Common myeloid progenitor, CD34-positive (primary cell): ENCODE measurements around the gene KLHL29.

Experiments used
- CTCF ChIA-PET: fragments of 350-600 bp; sonication (Branson Sonifier 250); formaldehyde crosslinking; loops from one replicate; lab custom pipeline; 2021; ENCODE audit warnings: antibody characterized with exemption; lab: Charles Lee
- POLR2A ChIA-PET: fragments of 350-600 bp; sonication (Branson Sonifier 250); formaldehyde crosslinking; loops from one replicate; lab custom pipeline; 2021; ENCODE audit warnings: antibody characterized with exemption; lab: Charles Lee
- DNase-seq, 3 donors: peaks; one replicate each; pipeline versions ENCODE4 v3.0.0 to v3.0.0-alpha.2; 2013
- H3K27ac ChIP-seq, 2 experiments: 1 replicate in 1 of 2; 2 replicates in 1 of 2; pipeline ENCODE4 v1.7.0; 2013; ENCODE audit warnings: inconsistent platforms in 2 of 2, low read length in 2 of 2, mild to moderate bottlenecking in 2 of 2, low read depth in 1 of 2, moderate library complexity in 1 of 2; ENCODE audit not compliant: severe bottlenecking in 2 of 2, insufficient read depth in 1 of 2, poor library complexity in 1 of 2
- H3K27me3 ChIP-seq, 5 experiments: replicated peaks in 2 of 5; 1 replicate in 3 of 5; 2 replicates in 2 of 5; pipeline versions ENCODE4 v1.6.1 to v1.7.0; 2013; ENCODE audit warnings: low read length in 4 of 5, mild to moderate bottlenecking in 2 of 5, moderate library complexity in 2 of 5, inconsistent platforms in 1 of 5; ENCODE audit not compliant: insufficient read depth in 5 of 5, control insufficient read depth in 4 of 5
- H3K36me3 ChIP-seq, 4 experiments: 1 replicate in 2 of 4; 2 replicates in 2 of 4; pipeline versions ENCODE4 v1.6.1 to v1.7.0; 2013; ENCODE audit warnings: low read length in 3 of 4, control low read depth in 1 of 4, mild to moderate bottlenecking in 1 of 4; ENCODE audit not compliant: control insufficient read depth in 4 of 4, insufficient read depth in 4 of 4
- H3K4me1 ChIP-seq, 4 experiments: 1 replicate in 3 of 4; 2 replicates in 1 of 4; pipeline versions ENCODE4 v1.6.1 to v1.7.1; 2013; ENCODE audit warnings: low read length in 3 of 4, mild to moderate bottlenecking in 3 of 4, control low read depth in 1 of 4, inconsistent platforms in 1 of 4, moderate library complexity in 1 of 4; ENCODE audit not compliant: control insufficient read depth in 4 of 4, insufficient read depth in 4 of 4; ENCODE audit errors: control extremely low read depth in 1 of 4
- H3K4me3 ChIP-seq, 7 experiments: 1 replicate in 4 of 7; 2 replicates in 3 of 7; pipeline versions ENCODE4 v1.5.1 to v1.7.0; 2013; ENCODE audit warnings: mild to moderate bottlenecking in 7 of 7, low read length in 6 of 7, moderate library complexity in 6 of 7, inconsistent platforms in 2 of 7, low read depth in 2 of 7, control low read depth in 1 of 7; ENCODE audit not compliant: insufficient read depth in 4 of 7, control insufficient read depth in 1 of 7; ENCODE audit errors: extremely low read depth in 1 of 7
- H3K9me3 ChIP-seq, 5 experiments: 1 replicate in 4 of 5; 2 replicates in 1 of 5; pipeline versions ENCODE4 v1.6.1 to v1.7.1; 2013; ENCODE audit warnings: low read length in 4 of 5, mild to moderate bottlenecking in 2 of 5, inconsistent platforms in 1 of 5, low read depth in 1 of 5, moderate library complexity in 1 of 5; ENCODE audit not compliant: control insufficient read depth in 4 of 5, insufficient read depth in 2 of 5; ENCODE audit errors: control extremely low read depth in 1 of 5
- WGBS: methylation state at CpG from one replicate; pipeline ENCODE4 v1.1.5; 2013; ENCODE audit not compliant: insufficient coverage; 5-methylcytosine and 5-hydroxymethylcytosine counted together

The KLHL29 gene

GRCh38 chr2:23427976-23428375 is 43.0 kb downstream of the KLHL29 start:
- Histone ChIP-seq H3K9me3 (no peaks in the 10 kb centered on the region), H3K4me1 (no peaks in the 10 kb centered on the region), H3K27me3 (peaks cover 0 to 34% (median 12%) of the 10 kb centered on the region in 5 experiments), H3K27ac (no peak overlapping the region), H3K36me3 (no peaks in the 10 kb centered on the region), H3K4me3 (no peak overlapping the region)
- CTCF ChIA-PET: interaction anchor here (1.4 kb wide), 1 partner anchor 13 kb away, joined by 4 read pairs; no protein-coding TSS in a partner anchor
- 91% methylated on average over 11 of the region's 12 CpGs for WGBS
- POLR2A ChIA-PET: no interaction called here
- no peak for DNase-seq

GRCh38 chr2:23429036-23429435 is 44.1 kb downstream of the KLHL29 start:
- no peaks in the 10 kb centered on the region for H3K4me1 ChIP-seq
- POLR2A ChIA-PET: no interaction called here
- no peaks in the 10 kb centered on the region for H3K9me3 ChIP-seq
- CTCF ChIA-PET: interaction anchor here (1.7 kb wide), 1 partner anchor 14 kb away, joined by 3 read pairs; no protein-coding TSS in a partner anchor
- peaks cover 0 to 38% (median 12%) of the 10 kb centered on the region in 5 experiments for H3K27me3 ChIP-seq
- WGBS: 100% methylated on average over 3 of the region's 6 CpGs
- no peak overlapping the region for H3K4me3 ChIP-seq
- DNase-seq: no peak
- no peaks in the 10 kb centered on the region for H3K36me3 ChIP-seq
- no peak overlapping the region for H3K27ac ChIP-seq

GRCh38 chr2:23430263-23430662 is 45.3 kb downstream of the KLHL29 start:
- no peak overlapping the region for H3K4me3 ChIP-seq
- H3K36me3 ChIP-seq: no peaks in the 10 kb centered on the region
- H3K9me3 ChIP-seq: no peaks in the 10 kb centered on the region
- 86% methylated on average over 1 of the region's 2 CpGs for WGBS
- CTCF ChIA-PET: interaction anchor here (1.7 kb wide), 1 partner anchor 15 kb away, joined by 3 read pairs; no protein-coding TSS in a partner anchor
- DNase-seq: no peak
- peaks cover 0 to 45% (median 15%) of the 10 kb centered on the region in 5 experiments for H3K27me3 ChIP-seq
- H3K27ac ChIP-seq: no peak overlapping the region
- no peaks in the 10 kb centered on the region for H3K4me1 ChIP-seq
- POLR2A ChIA-PET: no interaction called here

- Histone ChIP-seq H3K27ac (no peak overlapping the region), H3K4me1 (peaks cover 0 to 4% (median 2%) of the 10 kb centered on the region in 4 experiments), H3K27me3 (peaks cover 4 to 56% (median 12%) of the 10 kb centered on the region in 5 experiments), H3K9me3 (peaks cover 0 to 4% (median 0%) of the 10 kb centered on the region in 5 experiments), H3K36me3 (no peaks in the 10 kb centered on the region), H3K4me3 (no peak overlapping the region)
- DNase-seq: no peak
- ChIA-PET POLR2A (no interaction called here), CTCF (no interaction called here)
- WGBS: 100% methylated on average over 2 of the region's 3 CpGs
Observed at GRCh38 chr2:23432531-23432930, 47.6 kb downstream of the KLHL29 start.

- Histone ChIP-seq H3K27ac (no peak overlapping the region), H3K27me3 (peaks cover 4 to 50% (median 12%) of the 10 kb centered on the region in 5 experiments), H3K36me3 (no peaks in the 10 kb centered on the region), H3K9me3 (peaks cover 0 to 5% (median 0%) of the 10 kb centered on the region in 5 experiments), H3K4me3 (no peak overlapping the region), H3K4me1 (peaks cover 0 to 4% (median 2%) of the 10 kb centered on the region in 4 experiments)
- WGBS: 97% methylated on average over 6 of the region's 6 CpGs
- ChIA-PET POLR2A (no interaction called here), CTCF (no interaction called here)
- DNase-seq: no peak
Observed at GRCh38 chr2:23433282-23433681, 48.3 kb downstream of the KLHL29 start.

- CTCF ChIA-PET: no interaction called here
- peaks cover 0 to 4% (median 2%) of the 10 kb centered on the region in 4 experiments for H3K4me1 ChIP-seq
- WGBS: 90% methylated on average over 5 of the region's 6 CpGs
- H3K4me3 ChIP-seq: no peak overlapping the region
- DNase-seq: no peak
- peaks cover 0 to 5% (median 0%) of the 10 kb centered on the region in 5 experiments for H3K9me3 ChIP-seq
- POLR2A ChIA-PET: no interaction called here
- no peak overlapping the region for H3K27ac ChIP-seq
- peaks cover 4 to 46% (median 12%) of the 10 kb centered on the region in 5 experiments for H3K27me3 ChIP-seq
- no peaks in the 10 kb centered on the region for H3K36me3 ChIP-seq
Observed at GRCh38 chr2:23434721-23435121, 49.7 kb downstream of the KLHL29 start.

- CTCF ChIA-PET: no interaction called here
- H3K27me3 ChIP-seq: peaks cover 4 to 46% (median 7%) of the 10 kb centered on the region in 5 experiments
- 100% methylated on average over 3 of the region's 9 CpGs for WGBS
- H3K4me1 ChIP-seq: peaks cover 0 to 4% (median 2%) of the 10 kb centered on the region in 4 experiments
- DNase-seq: no peak
- peaks cover 0 to 5% (median 0%) of the 10 kb centered on the region in 5 experiments for H3K9me3 ChIP-seq
- no peaks in the 10 kb centered on the region for H3K36me3 ChIP-seq
- no peak overlapping the region for H3K27ac ChIP-seq
- POLR2A ChIA-PET: no interaction called here
- H3K4me3 ChIP-seq: no peak overlapping the region
Observed at GRCh38 chr2:23435250-23436035, 50.5 kb downstream of the KLHL29 start.
